Cardiac septum (tissue), 1 donor: ENCODE measurements around the gene ALDH9A1. TPM values are rescaled to one million over a fixed set of nuclear protein-coding genes. Genes with fewer than 3 reads are reported as not detected.
"Not testable (repeated sequence)": the region's sequence is repeated elsewhere in the genome, so short reads cannot be mapped to it uniquely, and the experiment has no call there.

ENCODE experiments used
- DNase-seq: peaks from one replicate; pipeline ENCODE4 v3.0.0-alpha.2; 2020; ENCODE audit warnings: low spot score
- intact Hi-C: fragments of 100-400 bp; cut with DNase I; formaldehyde crosslinking; loops from one replicate; pipeline ENCODE4 v1.14.0; 2022
- long read RNA-seq: library from polyadenylated mRNA; unstranded; transcript quantifications from one replicate; pipeline ENCODE4 v2.0.0, GENCODE V29; 2021
- total RNA-seq: library from RNA; stranded (reverse); fragmentation: NEBNext Ultra II Directional; extraction: Animal tissue kit (Norgen Biotek cat#: 25700); gene quantifications from one replicate; pipeline ENCODE4 v1.2.1, GENCODE V29; 2021
- donor health status: DM: no; HTN: no; CAD: no.

The ALDH9A1 gene
- 61.3 TPM for total RNA-seq
- long read RNA-seq, transcript ALDH9A1-201 (11 exons, 2,696 nt) = major isoform, 157 of 168 reads
- long read RNA-seq, partial matches to known transcripts = 9 of 168 reads
- long read RNA-seq, other reads (novel, unspliced or antisense) = 2 of 168 reads

GRCh38 chr1:165697881-165698760 lies at the start of gene ALDH9A1:
TSS of gene ALDH9A1 (minus strand) at chr1:165698562. CDS start at chr1:165698558, 4 bp downstream.
- DNase-seq = peak; percentile 96
- intact Hi-C loops = loop anchor here (2.0 to 5.0 kb wide), 4 partner anchors 65 to 469 kb away; partner anchors contain the start of genes FAM78B and TMCO1

- intact Hi-C loops = no loop called here
- no peak for DNase-seq
Observed at GRCh38 chr1:165747632-165748447, 49.5 kb upstream of the ALDH9A1 start.

GRCh38 chr1:165744913-165745312 lies 46.6 kb upstream of the ALDH9A1 start:
- intact Hi-C loops, DNase-seq: not testable (repeated sequence)

- intact Hi-C loops = no loop called here
- no peak for DNase-seq
Observed at GRCh38 chr1:165742194-165742593, 43.8 kb upstream of the ALDH9A1 start.

GRCh38 chr1:165738794-165739193 lies 40.4 kb upstream of the ALDH9A1 start:
- no peak for DNase-seq
- intact Hi-C loops = no loop called here

- DNase-seq = no peak
Observed at GRCh38 chr1:165737196-165737595, 38.8 kb upstream of the ALDH9A1 start.

GRCh38 chr1:165734906-165735305 lies 36.5 kb upstream of the ALDH9A1 start:
- intact Hi-C loops = no loop called here

More at GRCh38 chr1:165737196-165737595, 38.8 kb upstream of the ALDH9A1 start:
- intact Hi-C loops = no loop called here

GRCh38 chr1:165726841-165727240 lies 28.5 kb upstream of the ALDH9A1 start:
- DNase-seq = no peak
- intact Hi-C loops = no loop called here

More at GRCh38 chr1:165734906-165735305, 36.5 kb upstream of the ALDH9A1 start:
- no peak for DNase-seq

GRCh38 chr1:165726169-165726568 lies 27.8 kb upstream of the ALDH9A1 start:
- no peak for DNase-seq
- intact Hi-C loops = no loop called here

GRCh38 chr1:165717918-165718515 lies 19.7 kb upstream of the ALDH9A1 start:
- intact Hi-C loops = loop anchor here (2.0 kb wide), 1 partner anchor 197 kb away; no protein-coding TSS in a partner anchor

GRCh38 chr1:165716265-165717051 lies 18.1 kb upstream of the ALDH9A1 start:
- intact Hi-C loops, DNase-seq: not testable (repeated sequence)

More at GRCh38 chr1:165717918-165718515, 19.7 kb upstream of the ALDH9A1 start:
- DNase-seq = no peak

GRCh38 chr1:165712764-165713163 lies 14.4 kb upstream of the ALDH9A1 start:
- intact Hi-C loops = no loop called here
- DNase-seq = no peak

GRCh38 chr1:165707984-165708706 lies 9.8 kb upstream of the ALDH9A1 start:
- no peak for DNase-seq
- intact Hi-C loops = no loop called here

- intact Hi-C loops = no loop called here
- DNase-seq = no peak
Observed at GRCh38 chr1:165703648-165704047, 5.3 kb upstream of the ALDH9A1 start.

- intact Hi-C loops, DNase-seq: not testable (repeated sequence)
Observed at GRCh38 chr1:165701922-165702321, 3.6 kb upstream of the ALDH9A1 start.

GRCh38 chr1:165699577-165699976 lies 1.2 kb upstream of the ALDH9A1 start:
- intact Hi-C loops = loop anchor here (2.0 to 5.0 kb wide), 4 partner anchors 67 to 468 kb away; partner anchors contain the start of genes FAM78B and TMCO1
- DNase-seq = no peak

- DNase-seq = no peak
- intact Hi-C loops = loop anchor here (2.0 to 5.0 kb wide), 4 partner anchors 66 to 469 kb away; partner anchors contain the start of genes FAM78B and TMCO1
Observed at GRCh38 chr1:165698761-165699052, 345 bp upstream of the ALDH9A1 start.

- intact Hi-C loops = loop anchor here (5.0 kb wide), 2 partner anchors 95 to 470 kb away; partner anchors contain the start of gene FAM78B
- DNase-seq = no peak
Observed at GRCh38 chr1:165697491-165697880, 876 bp downstream of the ALDH9A1 start.
